ENCODE data around the gene HOXA13. TPM values are rescaled to one million over a fixed set of nuclear protein-coding genes. Genes with fewer than 3 reads are reported as not detected.

The HOXA13 gene
- total RNA-seq, 3 donors from 2014 or later, result 28.0 to 54.3 (median 42.2) TPM

- no peak for TF ChIP-seq CTCF (IDR thresholded peaks at IDR 0.05)
- DNase-seq (no peak), ATAC-seq (no peak)
- peaks cover 14% of the 10 kb centered on the region for H3K4me1 ChIP-seq (ENCODE audit: low read depth)
- H3K36me3 ChIP-seq (ENCODE audit: low read depth), result no peaks in the 10 kb centered on the region
- no peaks in the 10 kb centered on the region for H3K9me3 ChIP-seq
- H3K4me3 ChIP-seq, result no peak overlapping the region
- intact Hi-C loops (cut with DNase I, micrococcal nuclease), result no loop called here
Observed at GRCh38 chr7:27215356-27215755, 15.5 kb upstream of the HOXA13 start.

GRCh38 chr7:27214239-27214950 lies 14.5 kb upstream of the HOXA13 start:
- Histone ChIP-seq H3K9me3 (no peaks in the 10 kb centered on the region), H3K36me3 (ENCODE audit: low read depth) (no peaks in the 10 kb centered on the region), H3K4me3 (no peak overlapping the region), H3K4me1 (ENCODE audit: low read depth) (peaks cover 17% of the 10 kb centered on the region)
- no peak for ATAC-seq
- DNase-seq, result no peak
- intact Hi-C loops (cut with DNase I, micrococcal nuclease), result no loop called here
- no peak for TF ChIP-seq CTCF (IDR thresholded peaks at IDR 0.05)

- no peak overlapping the region for H3K4me3 ChIP-seq
- no peak for DNase-seq
- intact Hi-C loops (cut with DNase I, micrococcal nuclease), result no loop called here
- H3K36me3 ChIP-seq (ENCODE audit: low read depth), result no peaks in the 10 kb centered on the region
- no peak for TF ChIP-seq CTCF (IDR thresholded peaks at IDR 0.05)
- ATAC-seq, result no peak
- H3K9me3 ChIP-seq, result no peaks in the 10 kb centered on the region
- H3K4me1 ChIP-seq (ENCODE audit: low read depth), result peaks cover 17% of the 10 kb centered on the region
Observed at GRCh38 chr7:27213433-27214238, 13.7 kb upstream of the HOXA13 start.

GRCh38 chr7:27212497-27213432 lies 12.9 kb upstream of the HOXA13 start:
- DNase-seq (no peak), ATAC-seq (no peak)
- H3K4me3 ChIP-seq, result no peak overlapping the region
- intact Hi-C loops (cut with DNase I, micrococcal nuclease), result no loop called here
- no peaks in the 10 kb centered on the region for H3K9me3 ChIP-seq
- TF ChIP-seq CTCF (IDR thresholded peaks at IDR 0.05), result no peak
- no peaks in the 10 kb centered on the region for H3K36me3 ChIP-seq (ENCODE audit: low read depth)
- peaks cover 17% of the 10 kb centered on the region for H3K4me1 ChIP-seq (ENCODE audit: low read depth)

GRCh38 chr7:27211764-27212204 lies 11.9 kb upstream of the HOXA13 start:
- no peak for TF ChIP-seq CTCF (IDR thresholded peaks at IDR 0.05)
- ATAC-seq, result no peak

More at GRCh38 chr7:27211764-27212204, 11.9 kb upstream of the HOXA13 start:
- Histone ChIP-seq H3K4me1 (ENCODE audit: low read depth) (peaks cover 20% of the 10 kb centered on the region), H3K4me3 (no peak overlapping the region), H3K36me3 (ENCODE audit: low read depth) (no peaks in the 10 kb centered on the region), H3K9me3 (no peaks in the 10 kb centered on the region)
- no peak for DNase-seq
- intact Hi-C loops (cut with DNase I, micrococcal nuclease), result no loop called here

Measured in mucosa of descending colon (tissue), 3 donors.